GM12865 (cell line): ENCODE data around the gene PCDH9.

Experiments used
- DNase-seq: peaks from one replicate; pipeline ENCODE4 v3.0.0; 2010; ENCODE audit warnings: low read depth
- H3K4me3 ChIP-seq: 2 replicates; pipeline ENCODE4 v1.5.1; 2011; ENCODE audit warnings: mild to moderate bottlenecking, low read depth, low read length, control low read depth
- CTCF ChIP-seq: IDR thresholded peaks from 2 replicates; pipeline ENCODE4 v1.5.1; 2011; ENCODE audit warnings: low read length, control low read depth, low read depth, inconsistent platforms; ENCODE audit not compliant: insufficient read depth; ENCODE audit errors: missing control alignments

The PCDH9 gene

GRCh38 chr13:67151652-67152051, 78.5 kb downstream of the PCDH9 start:
- no peak for DNase-seq
- no peak overlapping the region for H3K4me3 ChIP-seq
- TF ChIP-seq CTCF, result no peak

DNA sequence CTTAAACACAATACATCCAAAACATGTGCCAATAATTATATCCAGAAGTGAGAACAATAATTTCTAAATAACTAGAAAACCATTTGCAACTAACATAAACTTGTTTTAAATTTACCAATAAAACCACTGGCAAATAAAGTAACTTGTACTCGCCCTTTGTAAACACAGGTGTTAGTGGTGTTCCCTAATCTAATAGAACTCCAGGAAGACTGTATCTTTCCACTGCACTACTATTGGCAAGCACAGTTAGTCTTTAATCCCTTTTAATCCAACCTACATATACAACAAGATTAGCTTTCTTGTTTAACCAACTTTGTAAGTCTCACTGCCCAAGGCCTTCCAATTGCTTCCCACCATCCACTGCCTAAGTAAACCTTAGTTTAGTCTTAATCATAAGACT, 79.5 kb downstream of the PCDH9 start:
- TF ChIP-seq CTCF, result no peak

GRCh38 chr13:67148161-67148571, 82.0 kb downstream of the PCDH9 start:
- DNase-seq, result no peak
- no peak overlapping the region for H3K4me3 ChIP-seq
- no peak for TF ChIP-seq CTCF

More for the DNA sequence above, 79.5 kb downstream of the PCDH9 start:
- DNase-seq, result no peak
- no peak overlapping the region for H3K4me3 ChIP-seq

GRCh38 chr13:67147342-67148133, 82.6 kb downstream of the PCDH9 start:
- no peak overlapping the region for H3K4me3 ChIP-seq
- TF ChIP-seq CTCF, result no peak
- no peak for DNase-seq

DNA sequence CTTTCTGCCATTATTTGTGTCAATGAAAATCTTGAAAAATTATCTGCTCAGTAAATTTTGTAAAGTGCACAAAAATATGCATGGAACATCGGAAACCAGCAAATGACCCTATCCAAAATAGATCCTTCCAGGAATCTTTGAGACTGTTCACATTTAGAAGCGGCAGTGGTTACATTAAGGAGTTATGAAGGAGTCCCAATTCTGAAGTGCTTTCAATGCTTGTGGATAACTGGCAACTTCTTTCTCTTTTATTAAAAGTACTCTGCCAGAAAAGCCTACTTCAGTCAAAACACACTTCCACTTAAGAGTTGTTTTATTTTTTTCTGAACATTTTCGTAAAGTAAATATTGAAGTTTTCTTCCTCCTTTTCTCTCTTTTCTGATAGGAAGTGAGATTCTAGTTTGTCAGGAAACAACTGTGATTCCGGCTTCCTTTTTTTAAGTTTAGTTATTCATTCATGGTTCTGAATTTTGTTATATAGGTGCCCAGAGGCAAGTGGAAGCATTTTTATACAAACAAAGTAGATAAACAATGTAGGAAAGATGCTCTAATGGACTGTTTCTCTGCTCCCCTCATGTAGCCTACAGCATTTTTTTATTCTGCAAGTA, 83.5 kb downstream of the PCDH9 start:
- no peak overlapping the region for H3K4me3 ChIP-seq
- no peak for DNase-seq
- no peak for TF ChIP-seq CTCF

DNA sequence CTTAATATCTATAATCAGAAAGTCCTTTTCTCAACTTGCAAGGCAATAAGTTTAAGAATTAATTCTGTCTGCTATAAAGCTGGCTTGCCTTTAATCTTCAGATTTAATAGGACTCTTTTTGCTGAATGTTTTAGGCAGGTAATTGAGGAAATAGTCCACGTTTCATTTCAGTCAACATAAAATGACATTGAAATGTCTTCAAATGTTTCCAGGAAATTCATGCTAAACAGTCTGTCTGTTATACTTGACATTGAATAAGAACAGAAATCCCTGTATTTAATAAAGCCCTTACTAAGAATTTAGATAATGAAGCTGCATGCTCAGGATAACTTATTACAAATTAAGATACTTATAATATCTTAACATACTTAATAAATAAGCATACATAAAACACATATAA, 84.2 kb downstream of the PCDH9 start:
- TF ChIP-seq CTCF, result no peak
- no peak overlapping the region for H3K4me3 ChIP-seq
- no peak for DNase-seq

GRCh38 chr13:67143544-67144115, 86.5 kb downstream of the PCDH9 start:
- no peak for DNase-seq
- H3K4me3 ChIP-seq, result no peak overlapping the region
- no peak for TF ChIP-seq CTCF
